Neural cell (in vitro differentiated cells): Measurements from ENCODE around the gene GMPR.

Source experiments
- EZH2 ChIP-seq: fragments of 200-600, 300-800 bp; shearing (Covaris generic), sonication (generic); IDR thresholded peaks from 2 replicates; pipeline ENCODE4 v1.6.1; 2014; ENCODE audit warnings: antibody characterized with exemption, low read length, borderline replicate concordance, mild to moderate bottlenecking; ENCODE audit not compliant: insufficient read depth, poor library complexity, severe bottlenecking
- POLR2AphosphoS5 ChIP-seq: IDR thresholded peaks from 2 replicates; pipeline ENCODE4 v1.6.1; 2012
- RAD21 ChIP-seq: fragments of 450-650 bp; conservative IDR thresholded peaks from 2 replicates; pipeline ENCODE4 v1.6.1; 2014; ENCODE audit warnings: antibody characterized with exemption, mild to moderate bottlenecking, moderate library complexity
- SMC3 ChIP-seq: fragments of 450-650 bp; conservative IDR thresholded peaks from 2 replicates; pipeline ENCODE4 v1.6.1; 2014; ENCODE audit warnings: antibody characterized with exemption, mild to moderate bottlenecking, moderate library complexity; ENCODE audit not compliant: poor library complexity
- TAF1 ChIP-seq: IDR thresholded peaks from 2 replicates; pipeline ENCODE4 v1.6.1; 2012; ENCODE audit warnings: low read depth
- TF ChIP-seq, protein P1 (sequence below): fragments of 450-650 bp; IDR thresholded peaks from 2 replicates; pipeline ENCODE4 v1.5.1; 2014; ENCODE audit warnings: antibody characterized with exemption, mild to moderate bottlenecking, moderate library complexity; ENCODE audit not compliant: poor library complexity, severe bottlenecking

DNA sequence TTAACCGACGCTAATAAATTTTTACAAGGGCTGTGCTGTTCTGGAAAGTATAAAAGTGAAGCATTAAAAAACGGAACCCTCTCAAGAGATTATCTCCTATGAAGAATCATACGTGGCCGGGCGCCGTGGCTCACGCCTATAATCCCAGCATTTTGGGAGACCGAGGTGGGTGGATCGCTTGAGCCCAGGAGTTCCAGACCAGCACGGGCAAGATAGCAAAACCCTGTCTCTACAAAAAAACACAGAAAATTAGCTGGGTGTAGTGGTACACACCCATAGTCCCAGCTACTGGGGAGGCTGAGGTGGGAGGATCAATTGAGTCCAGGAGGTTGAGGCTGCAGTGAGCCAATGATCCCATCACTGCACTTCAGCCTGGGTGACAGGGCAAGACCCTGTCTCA, 83.4 kb downstream of the GMPR start:
- TF ChIP-seq, protein P1, sequence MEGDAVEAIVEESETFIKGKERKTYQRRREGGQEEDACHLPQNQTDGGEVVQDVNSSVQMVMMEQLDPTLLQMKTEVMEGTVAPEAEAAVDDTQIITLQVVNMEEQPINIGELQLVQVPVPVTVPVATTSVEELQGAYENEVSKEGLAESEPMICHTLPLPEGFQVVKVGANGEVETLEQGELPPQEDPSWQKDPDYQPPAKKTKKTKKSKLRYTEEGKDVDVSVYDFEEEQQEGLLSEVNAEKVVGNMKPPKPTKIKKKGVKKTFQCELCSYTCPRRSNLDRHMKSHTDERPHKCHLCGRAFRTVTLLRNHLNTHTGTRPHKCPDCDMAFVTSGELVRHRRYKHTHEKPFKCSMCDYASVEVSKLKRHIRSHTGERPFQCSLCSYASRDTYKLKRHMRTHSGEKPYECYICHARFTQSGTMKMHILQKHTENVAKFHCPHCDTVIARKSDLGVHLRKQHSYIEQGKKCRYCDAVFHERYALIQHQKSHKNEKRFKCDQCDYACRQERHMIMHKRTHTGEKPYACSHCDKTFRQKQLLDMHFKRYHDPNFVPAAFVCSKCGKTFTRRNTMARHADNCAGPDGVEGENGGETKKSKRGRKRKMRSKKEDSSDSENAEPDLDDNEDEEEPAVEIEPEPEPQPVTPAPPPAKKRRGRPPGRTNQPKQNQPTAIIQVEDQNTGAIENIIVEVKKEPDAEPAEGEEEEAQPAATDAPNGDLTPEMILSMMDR = no peak
- TF ChIP-seq TAF1 (no peak), RAD21 (no peak), EZH2 (no peak), POLR2AphosphoS5 (no peak), SMC3 (no peak)
